Erythroblast (primary cell): ENCODE results near the gene MINPP1.

Experiments used
- GATA1 ChIP-seq: IDR thresholded peaks from 2 replicates; pipeline ENCODE4 v1.6.1; 2011; ENCODE audit warnings: low read depth, mild to moderate bottlenecking, control low read depth, low read length, moderate library complexity
- POLR2A ChIP-seq: IDR thresholded peaks from 2 replicates; pipeline ENCODE4 v1.6.1; 2011; ENCODE audit warnings: mild to moderate bottlenecking, low read length

DNA sequence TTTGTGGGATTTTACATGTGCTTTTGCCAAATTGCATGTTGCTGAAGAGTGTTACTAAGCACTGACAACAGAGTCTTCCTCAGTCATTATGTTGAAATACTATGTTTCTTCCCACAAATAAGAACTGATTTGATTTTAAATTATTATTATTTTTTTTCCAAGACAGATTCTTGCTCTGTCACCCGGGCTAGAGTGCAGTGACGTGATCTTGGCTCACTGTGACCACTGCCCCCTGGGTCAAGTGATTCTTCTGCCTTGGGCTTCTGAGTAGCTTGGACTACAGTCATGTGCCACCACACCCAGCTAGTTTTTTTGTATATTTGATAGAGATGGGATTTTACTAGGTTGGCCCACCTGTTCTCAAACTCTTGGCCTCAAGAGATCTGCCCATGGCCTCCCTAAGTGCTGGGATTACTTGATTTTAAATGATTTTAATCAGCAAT, 42.3 kb downstream of the MINPP1 start:
- TF ChIP-seq POLR2A (no peak), GATA1 (no peak)
